UCSD-AML1 (cell line): Measurements from ENCODE around the gene ZNF761.

Experiments used
- DNase-seq: peaks from one replicate; lab custom pipeline; 2025; ENCODE audit not compliant: unreplicated experiment; lab: John Stamatoyannopoulos, UW

The ZNF761 gene

GRCh38 chr19:53506728-53507127 lies 74.9 kb downstream of the ZNF761 start:
- DNase-seq, result no peak
